K562 (cell line): Measurements from ENCODE around the gene LRRC8E. TPM values are rescaled to one million over a fixed set of nuclear protein-coding genes. Genes with fewer than 3 reads are reported as not detected.
A peak's percentile ranks its signal among the peaks of the same experiment; 100 is the strongest.

Experiments
- ATF4 ChIP-seq: fragments of 450-650 bp; formaldehyde crosslinking; IDR thresholded peaks from 2 replicates; pipeline ENCODE4 v1.4.0; 2022; ENCODE audit warnings: mild to moderate bottlenecking, moderate library complexity
- BCOR ChIP-seq: fragments of 450-650 bp; IDR thresholded peaks from 2 replicates; pipeline ENCODE4 v1.6.1; 2016
- CHCHD3 ChIP-seq: fragments of 250-450 bp; sonication (Bioruptor Pico); IDR thresholded peaks from 2 replicates; pipeline ENCODE4 v2.1.2; 2022; ENCODE audit warnings: mild to moderate bottlenecking
- COPS2 ChIP-seq: fragments of 450-650 bp; conservative IDR thresholded peaks from 2 replicates; pipeline ENCODE4 v1.6.1; 2016; ENCODE audit warnings: mild to moderate bottlenecking, moderate library complexity
- ETV5 ChIP-seq: sonication (generic); formaldehyde crosslinking; IDR thresholded peaks from 2 replicates; pipeline ENCODE4 v1.4.0; 2020; ENCODE audit warnings: low read depth, mild to moderate bottlenecking, missing genetic modification reagents
- FOS ChIP-seq: IDR thresholded peaks from 3 replicates; pipeline ENCODE4 v1.6.1; 2011; ENCODE audit not compliant: insufficient read length; ENCODE audit errors: extremely low read depth
- GTF2A2 ChIP-seq: IDR thresholded peaks from 2 replicates; pipeline ENCODE4 v1.6.1; 2016; ENCODE audit warnings: mild to moderate bottlenecking, missing genetic modification characterization, missing compliant biosample characterization
- HCFC1 ChIP-seq: IDR thresholded peaks from 2 replicates; pipeline ENCODE4 v1.6.1; 2012; ENCODE audit warnings: low read depth, low read length, improper control_type of control experiment
- ID3 ChIP-seq, 2 experiments: fragments of 250-450 bp in 1 of 2; fragments of 450-650 bp in 1 of 2; sonication (Bioruptor Pico) in 1 of 2; IDR thresholded peaks; 2 replicates each; pipeline versions ENCODE4 v1.6.1 to v1.8.0; 2016 to 2021; ENCODE audit warnings: mild to moderate bottlenecking in 2 of 2, moderate library complexity in 2 of 2, missing compliant biosample characterization in 1 of 2, missing genetic modification characterization in 1 of 2
- KDM4B ChIP-seq, 2 experiments: fragments of 450-650 bp in 1 of 2; sonication (generic) in 1 of 2; IDR thresholded peaks; 2 replicates each; pipeline ENCODE4 v1.6.1; 2016 to 2017; ENCODE audit warnings: borderline replicate concordance in 2 of 2, antibody characterized with exemption in 1 of 2, low read depth in 1 of 2, mild to moderate bottlenecking in 1 of 2
- MECOM ChIP-seq: fragments of 250-450 bp; sonication (Bioruptor Pico); IDR thresholded peaks from 2 replicates; pipeline ENCODE4 v1.8.0; 2022; ENCODE audit warnings: inconsistent platforms
- MTA3 ChIP-seq: fragments of 450-650 bp; formaldehyde crosslinking; IDR thresholded peaks from 2 replicates; pipeline ENCODE4 v1.6.1; 2017; ENCODE audit warnings: mild to moderate bottlenecking, borderline replicate concordance
- NFE2L1 ChIP-seq: fragments of 450-650 bp; IDR thresholded peaks from 2 replicates; pipeline ENCODE4 v1.6.1; 2016; ENCODE audit warnings: missing genetic modification characterization, low read depth, mild to moderate bottlenecking, missing compliant biosample characterization, moderate library complexity, borderline replicate concordance
- PHTF2 ChIP-seq: fragments of 250-450 bp; sonication (Bioruptor Pico); IDR thresholded peaks from 2 replicates; pipeline ENCODE4 v1.5.0; 2021; ENCODE audit warnings: mild to moderate bottlenecking
- POLR3G ChIP-seq: IDR thresholded peaks from 2 replicates; pipeline ENCODE4 v1.6.1; 2011; ENCODE audit not compliant: insufficient read length, insufficient replicate concordance; ENCODE audit errors: extremely low read depth
- STAT6 ChIP-seq: sonication (generic); formaldehyde crosslinking; IDR thresholded peaks from 2 replicates; pipeline ENCODE4 v1.8.1; 2023; ENCODE audit warnings: mild to moderate bottlenecking, missing genetic modification reagents
- THRB ChIP-seq: fragments of 450-650 bp; formaldehyde crosslinking; conservative IDR thresholded peaks from 2 replicates; pipeline ENCODE4 v1.4.0; 2022; ENCODE audit warnings: mild to moderate bottlenecking, missing genetic modification characterization
- TOE1 ChIP-seq, 2 experiments: fragments of 450-650 bp in 1 of 2; sonication (generic) in 1 of 2; formaldehyde crosslinking in 1 of 2; IDR thresholded peaks; 2 replicates each; pipeline versions ENCODE4 v1.7.1 to v1.8.0; 2016 to 2022; ENCODE audit warnings: borderline replicate concordance in 2 of 2, mild to moderate bottlenecking in 2 of 2, antibody characterized with exemption in 1 of 2, inconsistent platforms in 1 of 2, low read depth in 1 of 2, missing genetic modification reagents in 1 of 2, moderate library complexity in 1 of 2
- TRIM24 ChIP-seq, 2 experiments: fragments of 450-650 bp; IDR thresholded peaks; 2 replicates each; pipeline ENCODE4 v1.6.1; 2016
- ZBTB1 ChIP-seq: sonication (generic); formaldehyde crosslinking; IDR thresholded peaks from 2 replicates; pipeline ENCODE4 v1.8.1; 2023; ENCODE audit warnings: missing genetic modification reagents, low read depth, mild to moderate bottlenecking, borderline replicate concordance
- ZNF24 ChIP-seq: fragments of 450-650 bp; IDR thresholded peaks from 2 replicates; pipeline ENCODE4 v1.6.1; 2016
- ZSCAN32 ChIP-seq: fragments of 450-650 bp; formaldehyde crosslinking; IDR thresholded peaks from 2 replicates; pipeline ENCODE4 v1.4.0; 2020; ENCODE audit warnings: mild to moderate bottlenecking, moderate library complexity
- polyA plus RNA-seq, 8 experiments: library from polyadenylated mRNA; depleted of rRNA in 4 of 8; stranded (reverse) in 5 of 8; unstranded in 3 of 8; fragments of >200 nt; fragmentation: Nextera tagmentation in 2 of 8; fragmentation: Illumina TruSeq in 1 of 8; extraction: Ambion mirVana in 2 of 8; extraction: Trizol in 1 of 8; gene quantifications; 2 replicates each; pipeline versions ENCODE4 v1.2.1 to v1.2.3, GENCODE V29; 2011 to 2014; ENCODE audit warnings: inconsistent platforms in 1 of 8, missing spikeins in 1 of 8
- total RNA-seq, 7 experiments: library from RNA; depleted of rRNA in 6 of 7; stranded (reverse); fragments of >200 nt in 6 of 7; fragmentation: Illumina TruSeq in 2 of 7; extraction: Trizol in 2 of 7; gene quantifications; 2 replicates each; pipeline versions ENCODE4 v1.2.1 to v1.2.3, GENCODE V29; 2011 to 2021; ENCODE audit warnings: low replicate concordance in 1 of 7

The LRRC8E gene
- total and polyA plus RNA-seq, 9 of the 15 experiments (the other 6 are each of a cell fraction or from before 2014, with no cell fraction given), result 0.08 to 5.7 (median 3.5) TPM; not detected in 1

GRCh38 chr19:7919610-7920518 lies 31.6 kb downstream of the LRRC8E start, which contains the start of gene SNAPC2 (continued):
- peak; percentile 79; the same call in 1 of the 2 replicates for TF ChIP-seq ETV5 (CRISPR knock-in tag)
- TF ChIP-seq THRB, result no peak
- no peak for TF ChIP-seq ZBTB1 (CRISPR knock-in tag)
- TF ChIP-seq ZNF24, result no peak
- no peak for TF ChIP-seq COPS2
- TF ChIP-seq CHCHD3 (CRISPR knock-in tag), result no peak
- TF ChIP-seq ATF4 (CRISPR knock-in tag), result no peak
- no peak for TF ChIP-seq TRIM24 (IDR thresholded peaks at IDR 0.05)
- peak; percentile 68 for TF ChIP-seq HCFC1
- TF ChIP-seq GTF2A2 (tag), result no peak
- no peak for TF ChIP-seq NFE2L1
- TF ChIP-seq STAT6 (CRISPR knock-in tag), result no peak
- TF ChIP-seq MECOM (CRISPR knock-in tag), result no peak
- peak; percentile 99 for TF ChIP-seq MTA3
- no peak for TF ChIP-seq ID3 (CRISPR knock-in tag; IDR thresholded peaks at IDR 0.05)
- TF ChIP-seq ID3 (tag; IDR thresholded peaks at IDR 0.05), result peak; percentile 79; the same call in 1 of the 2 replicates
- TF ChIP-seq ZSCAN32 (CRISPR knock-in tag), result no peak
- TF ChIP-seq KDM4B (IDR thresholded peaks at IDR 0.05; ENCODE audit: borderline replicate concordance in 2 of 2, low read depth in 1 of 2), result 0 out of 4 replicates have a peak, but pooled peaks of 1 of the 2 experiments have one; percentile 53
- TF ChIP-seq BCOR, result peak; percentile 14; the same call in 1 of the 2 replicates
- no peak for TF ChIP-seq PHTF2 (CRISPR knock-in tag)
- TF ChIP-seq FOS, result no peak
- no peak for TF ChIP-seq POLR3G
- no peak; the same call in 1 of the 2 replicates for TF ChIP-seq TOE1 (IDR thresholded peaks at IDR 0.05; ENCODE audit: borderline replicate concordance)
- no peak for TF ChIP-seq TOE1 (CRISPR knock-in tag; IDR thresholded peaks at IDR 0.05; ENCODE audit: borderline replicate concordance, low read depth)
